ENCODE data around the gene KBTBD4. TPM values are rescaled to one million over a fixed set of nuclear protein-coding genes. Genes with fewer than 3 reads are reported as not detected.
A peak's percentile ranks its signal among the peaks of the same experiment; 100 is the strongest.

Gene KBTBD4
- total RNA-seq, 1 donor from 2014 or later = 51.7 TPM

- DNase-seq = peak; percentile 91
These were observed 55.1 kb downstream of the KBTBD4 start for GRCh38 chr11:47523490-47524225.

Other genes with a start within 250 kb of the KBTBD4 start
- gene MYBPC3, start 226.3 kb downstream of the KBTBD4 start, total RNA-seq = not detected in 2 replicates
- not detected in 2 replicates for gene SPI1, start 200.4 kb downstream of the KBTBD4 start, total RNA-seq
- gene SLC39A13, start 170.4 kb downstream of the KBTBD4 start, total RNA-seq = 72.8 and 78.0 TPM in 2 replicates
- 147 and 248 TPM in 2 replicates for gene PSMC3, start 152.5 kb downstream of the KBTBD4 start, total RNA-seq
- 0.17 and 0.19 TPM in 2 replicates for gene RAPSN, start 129.8 kb downstream of the KBTBD4 start, total RNA-seq
- 97.0 and 115 TPM in 2 replicates for gene CELF1, start 25.8 kb downstream of the KBTBD4 start, total RNA-seq
- 83.2 and 110 TPM in 2 replicates for gene PTPMT1, start 13.4 kb downstream of the KBTBD4 start, total RNA-seq
- 57.3 and 101 TPM in 2 replicates for gene NDUFS3, start 104 bp upstream of the KBTBD4 start, total RNA-seq
- gene FAM180B, start 7.7 kb upstream of the KBTBD4 start, total RNA-seq = not detected in 2 replicates
- 0.34 and 0.37 TPM in 2 replicates for gene C1QTNF4, start 15.4 kb upstream of the KBTBD4 start, total RNA-seq
- 104 and 133 TPM in 2 replicates for gene MTCH2, start 63.6 kb upstream of the KBTBD4 start, total RNA-seq
- 0.17 and 0.23 TPM in 2 replicates for gene AGBL2, start 136.4 kb upstream of the KBTBD4 start, total RNA-seq
- 50.0 and 69.3 TPM in 2 replicates for gene FNBP4, start 188.4 kb upstream of the KBTBD4 start, total RNA-seq